GM12801 (cell line): ENCODE results near the gene UQCRFS1.

Source experiments
- CTCF ChIP-seq: IDR thresholded peaks from one replicate; pipeline ENCODE4 v1.5.1; 2011; ENCODE audit warnings: control low read depth; ENCODE audit not compliant: insufficient read length; ENCODE audit errors: extremely low read depth

Gene UQCRFS1

DNA sequence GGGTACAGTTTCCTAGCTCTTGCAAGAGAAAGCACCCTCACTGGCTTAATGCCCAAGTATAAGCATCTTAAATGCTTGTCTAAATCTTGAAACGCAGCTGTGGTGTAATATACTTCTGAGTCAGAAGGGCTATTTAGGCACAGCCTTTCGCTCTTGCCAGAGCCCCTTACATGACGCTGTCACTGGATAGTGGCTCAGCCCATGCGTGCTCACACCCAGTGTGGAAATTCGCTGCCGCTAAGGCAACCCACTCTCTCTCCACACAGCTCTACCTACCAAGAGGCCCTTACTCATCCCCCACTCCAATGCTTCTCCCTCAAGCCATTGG is 24.0 kb downstream of the UQCRFS1 start:
- no peak for TF ChIP-seq CTCF

GRCh38 chr19:29188289-29189032 is 24.5 kb downstream of the UQCRFS1 start:
- no peak for TF ChIP-seq CTCF

GRCh38 chr19:29187676-29188075 is 25.3 kb downstream of the UQCRFS1 start:
- no peak for TF ChIP-seq CTCF

- no peak for TF ChIP-seq CTCF
These were observed 27.5 kb downstream of the UQCRFS1 start for GRCh38 chr19:29185427-29185826.

- TF ChIP-seq CTCF: no peak
These were observed 35.8 kb downstream of the UQCRFS1 start for GRCh38 chr19:29176981-29177754.

DNA sequence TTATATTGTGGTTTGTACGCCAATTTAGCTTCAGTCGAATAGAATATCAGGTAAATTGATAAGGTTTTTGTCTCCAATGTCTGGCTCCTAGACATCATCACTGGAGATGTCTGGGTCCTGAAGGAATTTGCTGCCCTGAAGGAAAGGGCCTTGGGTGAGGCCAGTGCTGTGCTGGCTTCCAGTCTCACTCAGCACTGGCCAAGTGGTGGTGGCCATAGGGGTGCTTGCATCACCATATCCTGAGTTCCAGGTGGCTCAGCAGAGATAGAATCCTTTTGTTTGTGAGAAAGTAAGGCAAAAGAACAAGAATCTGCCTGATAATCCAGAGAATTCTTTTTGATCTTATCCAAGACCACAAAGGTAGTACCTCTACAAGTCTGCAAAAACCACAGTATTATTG is 39.1 kb downstream of the UQCRFS1 start:
- TF ChIP-seq CTCF: no peak

GRCh38 chr19:29172302-29172701 is 40.6 kb downstream of the UQCRFS1 start:
- no peak for TF ChIP-seq CTCF
